ENCODE data around the gene CATSPER4.

CATSPER4 gene

GRCh38 chr1:26190373-26190987 is at the start of gene CATSPER4:
Gene CATSPER4 (plus strand): TSS chr1:26190602. CDS start chr1:26190628, 26 bp downstream.
- peak; percentile 16 for DNase-seq

- no peak for DNase-seq
Measured at GRCh38 chr1:26142159-26142558, 48.2 kb upstream of the CATSPER4 start.

GRCh38 chr1:26145041-26145959 is 45.1 kb upstream of the CATSPER4 start:
- peak; percentile 90 for DNase-seq

- no peak for DNase-seq
Measured at GRCh38 chr1:26145960-26146294, 44.5 kb upstream of the CATSPER4 start.

GRCh38 chr1:26148887-26149286 is 41.5 kb upstream of the CATSPER4 start:
- DNase-seq: no peak

GRCh38 chr1:26153966-26154532 is 36.4 kb upstream of the CATSPER4 start:
- DNase-seq: no peak

- DNase-seq: no peak
Measured at GRCh38 chr1:26154750-26155149, 35.7 kb upstream of the CATSPER4 start.

GRCh38 chr1:26155370-26156284 is 34.8 kb upstream of the CATSPER4 start:
- no peak for DNase-seq

GRCh38 chr1:26156285-26157038 is 33.9 kb upstream of the CATSPER4 start:
- DNase-seq: no peak

GRCh38 chr1:26158271-26158907 is 32.0 kb upstream of the CATSPER4 start:
- DNase-seq: no peak

- no peak for DNase-seq
Measured at GRCh38 chr1:26158908-26159742, 31.3 kb upstream of the CATSPER4 start, which contains the start of gene FAM110D. Gene FAM110D (plus strand): TSS chr1:26159079. CDS start chr1:26161292, 2,213 bp downstream.

- DNase-seq: no peak
Measured at GRCh38 chr1:26159743-26160039, 30.7 kb upstream of the CATSPER4 start.

- DNase-seq: no peak
Measured at GRCh38 chr1:26160527-26161414, 29.6 kb upstream of the CATSPER4 start.

- DNase-seq: peak; percentile 41
Measured at GRCh38 chr1:26161415-26162219, 28.8 kb upstream of the CATSPER4 start.

GRCh38 chr1:26162220-26162709 is 28.1 kb upstream of the CATSPER4 start:
- DNase-seq: no peak

- no peak for DNase-seq
Measured at GRCh38 chr1:26163684-26164035, 26.7 kb upstream of the CATSPER4 start.

- no peak for DNase-seq
Measured at GRCh38 chr1:26164036-26164860, 26.2 kb upstream of the CATSPER4 start.

All from DMS153 (cell line).